ENCODE data around the gene SKOR1.

DNA sequence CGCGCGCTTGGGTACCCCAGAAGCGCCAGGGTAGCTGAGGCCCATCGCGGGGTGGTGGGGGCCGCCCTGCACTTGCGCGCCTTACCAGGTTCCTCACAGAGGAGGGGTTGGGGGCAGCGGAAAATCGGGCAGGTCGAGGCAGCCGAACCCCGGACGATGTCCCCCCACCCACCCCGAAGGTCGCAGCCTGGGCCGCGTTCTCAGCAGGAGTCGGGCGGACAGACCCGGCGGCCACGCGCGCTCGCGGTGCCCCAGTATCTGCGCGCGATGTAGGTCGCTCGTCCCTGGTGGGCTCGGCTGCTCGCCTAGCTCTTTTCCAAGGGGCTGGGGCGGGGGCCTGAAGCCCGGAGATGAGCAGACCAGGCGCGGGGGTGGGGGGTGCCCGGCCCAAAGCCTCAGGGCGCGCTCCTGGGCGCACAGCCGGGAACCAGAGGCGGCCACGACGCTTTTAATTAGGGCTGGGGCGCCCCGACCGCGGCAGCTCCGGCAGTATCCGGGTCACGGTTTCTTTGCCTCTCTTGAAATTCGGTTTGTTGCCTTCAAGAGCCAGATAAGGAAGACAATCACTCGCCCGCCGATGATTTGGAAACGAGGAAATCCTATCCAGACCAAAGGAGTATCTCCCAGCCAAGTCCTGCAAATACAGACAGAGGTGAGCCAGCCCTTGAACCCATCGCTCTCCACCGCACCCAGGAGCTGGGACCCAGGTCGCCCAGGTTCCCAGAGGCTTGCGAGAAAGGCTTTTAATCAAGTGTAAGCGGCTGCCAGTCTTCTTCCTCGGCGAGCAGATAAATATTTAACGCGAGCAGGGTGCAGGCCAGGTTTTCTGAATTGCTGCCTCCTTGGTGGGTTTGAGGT is 4.6 kb downstream of the SKOR1 start:
- TF ChIP-seq, protein P1, sequence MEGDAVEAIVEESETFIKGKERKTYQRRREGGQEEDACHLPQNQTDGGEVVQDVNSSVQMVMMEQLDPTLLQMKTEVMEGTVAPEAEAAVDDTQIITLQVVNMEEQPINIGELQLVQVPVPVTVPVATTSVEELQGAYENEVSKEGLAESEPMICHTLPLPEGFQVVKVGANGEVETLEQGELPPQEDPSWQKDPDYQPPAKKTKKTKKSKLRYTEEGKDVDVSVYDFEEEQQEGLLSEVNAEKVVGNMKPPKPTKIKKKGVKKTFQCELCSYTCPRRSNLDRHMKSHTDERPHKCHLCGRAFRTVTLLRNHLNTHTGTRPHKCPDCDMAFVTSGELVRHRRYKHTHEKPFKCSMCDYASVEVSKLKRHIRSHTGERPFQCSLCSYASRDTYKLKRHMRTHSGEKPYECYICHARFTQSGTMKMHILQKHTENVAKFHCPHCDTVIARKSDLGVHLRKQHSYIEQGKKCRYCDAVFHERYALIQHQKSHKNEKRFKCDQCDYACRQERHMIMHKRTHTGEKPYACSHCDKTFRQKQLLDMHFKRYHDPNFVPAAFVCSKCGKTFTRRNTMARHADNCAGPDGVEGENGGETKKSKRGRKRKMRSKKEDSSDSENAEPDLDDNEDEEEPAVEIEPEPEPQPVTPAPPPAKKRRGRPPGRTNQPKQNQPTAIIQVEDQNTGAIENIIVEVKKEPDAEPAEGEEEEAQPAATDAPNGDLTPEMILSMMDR (IDR thresholded peaks at IDR 0.05 in 4 of 5, conservative IDR thresholded peaks at IDR 0.05 in 1 of 5): no peak
- no peak for TF ChIP-seq POLR2A (IDR thresholded peaks at IDR 0.05)

All from gastrocnemius medialis (tissue), 4 donors.